GM18499 (cell line): Measurements from ENCODE around the gene DENND4A.
"Not testable (repeated sequence)": the region's sequence is repeated elsewhere in the genome, so short reads cannot be mapped to it uniquely, and the experiment has no call there.

ENCODE experiments used
- ATAC-seq: cut with Tn5 transposase; IDR thresholded peaks from one replicate; pipeline ENCODE4 v1.9.1; 2021; ENCODE audit warnings: moderate number of reproducible peaks; ENCODE audit not compliant: insufficient read depth, unreplicated experiment

Gene DENND4A

GRCh38 chr15:65790694-65791334 is 1.3 kb downstream of the DENND4A start:
- ATAC-seq: no peak

DNA sequence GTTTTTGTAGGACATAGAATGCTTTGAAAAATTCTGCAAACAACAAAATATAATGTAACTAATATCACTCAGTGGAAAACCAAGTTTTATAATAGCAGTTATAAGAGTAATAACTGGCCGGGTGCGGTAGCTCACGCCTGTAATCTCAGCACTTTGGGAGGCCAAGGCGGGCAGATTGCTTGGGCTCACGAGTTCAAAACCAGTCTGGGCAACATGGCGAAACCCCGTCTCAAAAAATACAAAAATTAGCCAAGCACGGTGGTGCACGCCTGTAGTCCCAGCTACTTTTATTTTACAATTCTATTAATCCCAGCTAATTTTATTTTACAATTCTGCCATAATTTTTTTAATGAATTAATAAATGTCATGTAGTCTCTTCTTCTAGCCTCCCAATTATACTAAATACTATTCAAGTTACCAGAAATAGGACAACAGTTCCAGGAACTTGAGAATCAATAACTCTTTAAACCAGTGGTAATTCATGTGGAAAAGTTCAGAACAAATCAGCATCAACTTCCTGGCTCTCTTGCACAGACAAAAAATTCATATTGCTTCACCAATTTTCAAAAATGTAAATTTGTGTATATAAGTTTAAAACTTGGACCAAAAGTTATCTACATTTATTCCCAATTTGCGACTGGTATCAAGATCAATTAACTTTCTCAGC is 2.2 kb downstream of the DENND4A start:
- ATAC-seq: no peak

GRCh38 chr15:65789105-65789504 is 3.0 kb downstream of the DENND4A start:
- no peak for ATAC-seq

GRCh38 chr15:65787260-65787659 is 4.8 kb downstream of the DENND4A start:
- ATAC-seq: no peak

DNA sequence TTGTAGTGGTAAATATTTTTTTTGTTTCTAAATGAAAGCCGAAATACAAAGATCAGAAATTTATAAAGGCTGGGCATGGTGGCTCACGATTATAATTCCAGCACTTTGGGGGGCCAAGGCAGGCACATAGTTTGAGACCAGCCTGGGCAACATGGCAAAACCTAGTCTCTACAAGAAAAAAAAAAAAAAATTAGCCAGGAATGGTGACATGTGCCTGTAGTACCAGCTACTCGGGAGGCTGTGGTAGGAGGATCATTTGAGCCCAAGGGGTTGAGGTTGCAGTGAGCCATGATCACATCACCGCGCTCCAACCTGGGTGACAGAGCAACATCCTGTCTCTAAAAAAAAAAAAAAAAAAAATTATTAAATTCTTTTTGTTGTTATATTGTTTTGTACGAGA is 6.9 kb downstream of the DENND4A start:
- no peak for ATAC-seq

DNA sequence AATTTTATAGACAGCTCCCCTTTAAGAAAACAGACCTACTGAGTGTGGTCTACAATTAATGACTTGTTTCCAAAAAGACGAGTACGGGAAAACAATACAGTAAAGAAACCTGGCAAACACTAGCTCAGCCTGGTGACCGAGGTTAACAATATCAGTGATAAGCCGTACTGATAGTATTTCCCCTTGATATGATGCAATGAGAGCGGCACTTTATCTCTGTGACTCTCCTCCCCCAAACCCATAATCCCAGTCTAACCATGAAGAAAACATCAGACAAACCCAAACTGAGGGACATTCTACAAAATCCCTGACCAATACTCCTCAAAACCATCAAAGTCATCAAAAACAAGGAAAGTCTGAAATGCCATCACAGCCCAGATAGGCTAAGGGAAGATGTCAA is 8.2 kb downstream of the DENND4A start:
- ATAC-seq: no peak

DNA sequence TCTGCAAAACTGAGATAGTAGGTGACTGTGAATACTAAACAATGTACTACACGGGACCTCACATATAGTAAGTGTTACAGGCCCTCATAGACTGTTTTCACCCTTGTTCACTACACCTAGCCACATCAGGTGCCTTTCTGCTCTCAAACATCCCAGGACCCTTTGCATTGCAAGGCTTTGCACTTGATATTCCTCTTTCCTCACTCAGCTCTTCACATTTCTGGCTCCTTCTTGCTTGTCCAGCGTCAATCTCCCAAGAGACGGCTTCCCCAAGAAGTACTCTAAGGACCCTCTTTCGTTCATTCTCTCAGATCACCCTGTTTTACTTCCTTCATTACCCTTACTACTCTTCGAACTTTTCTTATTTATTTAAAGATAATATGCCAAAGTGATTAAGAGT is 10.0 kb downstream of the DENND4A start:
- no peak for ATAC-seq

GRCh38 chr15:65778701-65779100 is 13.4 kb downstream of the DENND4A start:
- ATAC-seq: not testable (repeated sequence)

DNA sequence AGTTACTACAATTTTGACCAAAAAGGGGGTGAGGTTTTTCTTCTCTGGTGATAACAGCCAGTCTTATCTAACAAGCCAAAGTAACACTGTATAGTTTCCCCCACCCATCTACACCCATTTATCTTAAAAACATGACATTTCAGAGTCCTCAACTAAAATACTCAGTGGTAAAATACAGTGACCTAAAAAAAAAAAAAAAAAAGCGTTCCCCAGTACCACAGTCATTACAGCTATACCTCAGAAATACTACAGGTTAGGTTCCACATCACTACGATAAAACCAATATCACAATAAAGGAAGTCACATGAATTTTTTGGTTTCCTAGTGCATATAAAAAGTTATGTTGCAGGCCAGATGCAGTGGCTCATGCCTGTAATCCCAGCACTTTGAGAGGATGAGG is 13.8 kb downstream of the DENND4A start:
- no peak for ATAC-seq

- no peak for ATAC-seq
Observed at GRCh38 chr15:65777843-65778242, 14.2 kb downstream of the DENND4A start.

DNA sequence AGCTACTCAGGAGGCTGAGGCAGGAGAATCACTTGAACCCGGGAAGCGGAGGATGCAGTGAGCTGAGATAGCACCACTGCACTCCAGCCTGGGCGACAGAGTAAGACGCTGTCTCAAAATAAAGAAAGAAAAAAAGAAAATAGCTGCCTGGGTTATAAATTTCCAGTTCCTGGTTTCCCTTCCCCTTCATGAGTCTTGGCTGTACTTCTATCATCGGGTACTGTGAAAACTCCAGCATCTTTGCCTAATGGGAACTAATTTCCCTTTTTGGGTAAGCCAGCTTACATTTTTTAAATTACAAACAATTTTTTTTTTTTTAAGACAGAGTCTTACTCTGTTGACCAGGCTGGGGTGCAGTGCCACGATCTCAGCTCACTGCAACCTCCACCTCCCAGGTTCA is 15.0 kb downstream of the DENND4A start:
- ATAC-seq: no peak

GRCh38 chr15:65773386-65774111 is 18.5 kb downstream of the DENND4A start:
- ATAC-seq: no peak

DNA sequence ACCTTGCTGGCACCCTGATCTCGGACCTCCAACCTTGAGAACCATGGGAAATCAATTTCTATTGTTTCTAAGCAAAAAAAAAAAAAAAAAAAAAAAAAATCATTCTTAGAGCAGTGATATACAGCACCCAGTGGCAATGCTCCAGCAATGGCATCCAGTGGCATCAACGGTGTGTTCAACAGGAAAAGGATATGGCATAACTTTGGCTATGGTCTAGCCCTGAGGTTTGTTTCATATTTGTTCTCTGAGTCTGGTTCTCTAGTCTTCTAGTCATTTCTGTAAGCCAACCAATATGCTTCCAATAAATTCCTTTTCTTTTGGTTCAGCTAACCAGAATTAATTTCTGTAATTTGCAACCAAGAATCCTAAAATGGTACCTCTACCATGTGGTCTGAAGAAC is 19.2 kb downstream of the DENND4A start:
- no peak for ATAC-seq

- no peak for ATAC-seq
Observed at GRCh38 chr15:65771870-65772269, 20.2 kb downstream of the DENND4A start.

GRCh38 chr15:65769482-65769881 is 22.6 kb downstream of the DENND4A start:
- ATAC-seq: no peak

DNA sequence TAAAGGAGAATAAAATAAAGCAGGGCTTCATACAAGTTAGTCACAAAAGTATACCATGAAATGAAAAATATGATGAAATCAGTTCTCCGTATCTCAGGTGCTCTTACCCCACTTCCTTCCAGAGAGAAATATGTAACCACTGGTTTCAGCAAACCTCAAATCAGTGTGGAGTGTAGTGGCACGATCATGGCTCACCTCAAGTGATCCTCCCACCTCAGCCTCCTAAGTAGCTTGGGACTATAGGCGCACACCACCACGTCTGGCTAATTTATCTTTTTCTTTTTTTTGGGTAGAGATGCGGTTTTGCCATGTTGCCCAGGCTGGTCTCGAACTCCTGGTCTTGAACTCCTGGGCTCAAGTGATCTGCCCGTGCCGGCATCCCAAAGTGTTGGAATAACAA is 24.2 kb downstream of the DENND4A start:
- no peak for ATAC-seq

DNA sequence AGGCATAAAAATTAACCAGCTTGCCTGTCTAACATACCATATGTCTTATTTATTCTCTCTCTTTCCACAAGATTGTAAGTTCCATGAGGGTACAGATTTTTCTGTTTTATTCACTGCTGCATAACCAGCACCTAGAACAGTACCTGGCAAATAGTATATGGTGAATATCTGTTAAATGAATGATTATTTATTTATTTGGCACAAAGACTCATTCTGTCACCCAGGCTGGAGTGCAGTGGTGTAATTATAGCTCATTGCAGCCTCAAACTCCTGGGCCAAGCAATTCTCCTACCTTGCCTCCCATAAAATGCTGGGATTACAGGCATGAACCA is 24.9 kb downstream of the DENND4A start:
- no peak for ATAC-seq

DNA sequence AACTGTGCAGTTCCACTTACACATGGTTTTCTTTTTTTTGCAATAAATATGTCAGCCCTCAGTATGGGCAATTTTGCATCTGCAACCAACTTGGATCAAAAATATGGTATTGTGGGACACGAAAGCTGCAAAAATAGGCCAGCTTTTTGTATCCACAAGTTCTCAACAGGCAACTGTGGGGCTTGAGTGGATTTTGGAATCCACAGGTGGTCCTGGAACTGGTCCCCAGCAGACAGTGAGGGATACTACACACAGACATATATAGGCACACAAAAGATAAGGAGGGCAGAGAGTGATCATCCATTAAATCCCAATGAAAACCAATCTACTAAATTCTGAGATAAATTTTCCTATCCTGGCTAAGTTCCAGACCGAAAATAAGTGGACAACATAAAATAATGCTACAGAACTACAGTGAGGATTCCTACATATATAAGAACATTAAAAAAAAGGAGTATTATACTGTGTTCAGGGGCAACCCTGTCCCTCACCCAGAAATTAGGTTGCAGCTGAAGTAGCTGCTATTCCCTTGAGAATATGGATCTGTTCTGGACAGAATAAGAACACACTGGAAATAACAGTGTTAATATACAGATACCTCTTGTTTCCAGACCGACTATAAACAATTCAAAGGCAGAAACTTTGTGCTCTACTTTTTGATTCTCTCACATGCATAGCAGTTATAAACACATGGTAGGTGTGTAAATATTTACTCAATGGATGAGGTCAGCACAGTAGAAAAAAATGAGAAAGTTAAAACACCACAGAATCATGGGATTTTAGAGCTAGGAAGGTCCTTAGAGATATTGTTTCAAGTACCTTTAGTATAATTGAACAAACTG is 25.4 kb downstream of the DENND4A start:
- no peak for ATAC-seq

GRCh38 chr15:65765106-65765505 is 27.0 kb downstream of the DENND4A start:
- no peak for ATAC-seq

DNA sequence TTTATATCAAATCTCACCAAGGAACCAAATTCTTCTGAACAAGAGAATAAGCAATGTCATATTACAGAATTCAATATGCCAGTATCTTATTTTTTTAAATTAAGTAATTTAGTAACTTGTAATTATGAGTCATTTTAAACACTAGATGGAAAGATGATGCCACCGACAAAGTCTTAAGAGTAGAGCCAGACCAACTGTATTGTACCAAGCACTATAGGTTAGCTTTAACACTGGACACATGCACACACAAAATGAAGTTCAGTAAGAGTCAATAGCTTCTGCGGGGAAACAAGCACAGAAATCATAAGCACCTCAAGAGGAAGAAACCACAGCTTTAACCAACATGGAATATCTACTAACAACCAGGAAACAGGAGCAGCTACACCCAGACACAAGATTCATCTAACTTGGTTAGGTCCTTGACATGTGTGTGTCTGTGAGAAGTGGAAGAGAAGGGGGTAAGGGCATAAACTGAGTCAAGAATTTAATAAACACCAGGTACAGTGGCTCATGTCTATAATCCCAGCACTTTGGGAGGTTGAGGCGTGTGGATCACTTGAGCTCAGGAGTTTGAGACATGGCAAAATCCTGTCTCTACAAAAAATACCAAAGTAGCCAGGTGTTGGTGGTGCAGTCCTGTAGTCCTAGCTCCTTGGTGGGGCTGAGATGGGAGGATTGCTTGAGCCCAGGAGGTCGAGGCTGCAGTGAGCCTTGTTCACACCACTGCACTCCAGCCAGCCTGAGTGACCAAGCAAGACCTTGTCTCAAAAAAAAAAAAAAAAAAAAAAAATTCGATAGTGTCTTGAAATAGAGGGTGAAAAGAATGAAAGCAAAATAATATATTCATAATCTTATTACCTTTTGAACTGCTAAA is 28.9 kb downstream of the DENND4A start:
- ATAC-seq: no peak
